ENCODE results near the gene CCPG1.

CCPG1 gene

DNA sequence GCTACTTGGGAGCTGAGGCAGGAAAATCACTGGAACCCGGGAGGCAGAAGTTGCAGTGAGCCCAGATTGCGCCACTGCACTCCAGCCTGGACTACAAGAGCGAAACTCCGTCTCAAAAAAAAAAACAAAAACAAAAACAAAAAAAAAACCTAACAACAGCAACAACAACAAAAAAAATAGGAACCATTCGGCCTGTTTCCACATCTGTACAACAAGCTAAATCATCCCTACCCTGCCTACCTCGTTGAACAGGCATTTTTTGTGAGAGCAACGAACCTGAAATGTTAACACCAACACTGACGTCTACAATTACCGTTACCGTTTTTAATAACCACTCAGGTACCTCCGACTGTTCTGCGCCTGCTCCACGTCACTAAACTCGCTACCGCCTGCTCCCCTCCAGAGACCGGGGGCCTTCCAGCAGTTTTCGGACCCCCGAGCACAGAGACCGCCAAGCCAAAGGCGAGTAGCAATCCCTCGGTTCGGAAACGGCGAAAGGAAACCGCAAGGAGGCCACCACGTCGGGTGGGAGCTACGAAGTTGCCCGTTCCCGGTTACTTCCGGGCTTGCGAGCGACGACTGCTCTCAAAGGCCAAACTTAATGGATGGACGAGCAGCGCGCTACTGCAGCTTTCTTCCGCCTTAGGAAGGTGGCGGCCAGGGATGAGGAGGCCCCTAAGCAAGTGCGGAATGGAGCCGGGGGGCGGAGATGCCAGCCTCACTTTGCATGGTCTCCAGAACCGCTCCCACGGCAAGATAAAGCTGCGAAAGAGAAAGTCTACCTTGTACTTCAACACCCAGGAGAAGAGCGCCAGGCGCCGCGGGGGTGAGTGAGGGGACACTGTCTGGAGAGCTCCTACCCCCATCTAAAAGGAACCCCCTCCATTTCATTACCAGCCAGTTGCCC is 89.3 kb downstream of the CCPG1 start, which contains the start of the genes PIGB and PIGBOS1:
TSS of gene PIGB (plus strand) at position 635 of the 907 bp plus-strand sequence. CDS start at position 664, 29 bp downstream.
TSS of gene PIGBOS1 (minus strand) at position 536 of the 907 bp plus-strand sequence. CDS start 1,331 bp downstream, outside the sequence.
- TF ChIP-seq, protein P1, sequence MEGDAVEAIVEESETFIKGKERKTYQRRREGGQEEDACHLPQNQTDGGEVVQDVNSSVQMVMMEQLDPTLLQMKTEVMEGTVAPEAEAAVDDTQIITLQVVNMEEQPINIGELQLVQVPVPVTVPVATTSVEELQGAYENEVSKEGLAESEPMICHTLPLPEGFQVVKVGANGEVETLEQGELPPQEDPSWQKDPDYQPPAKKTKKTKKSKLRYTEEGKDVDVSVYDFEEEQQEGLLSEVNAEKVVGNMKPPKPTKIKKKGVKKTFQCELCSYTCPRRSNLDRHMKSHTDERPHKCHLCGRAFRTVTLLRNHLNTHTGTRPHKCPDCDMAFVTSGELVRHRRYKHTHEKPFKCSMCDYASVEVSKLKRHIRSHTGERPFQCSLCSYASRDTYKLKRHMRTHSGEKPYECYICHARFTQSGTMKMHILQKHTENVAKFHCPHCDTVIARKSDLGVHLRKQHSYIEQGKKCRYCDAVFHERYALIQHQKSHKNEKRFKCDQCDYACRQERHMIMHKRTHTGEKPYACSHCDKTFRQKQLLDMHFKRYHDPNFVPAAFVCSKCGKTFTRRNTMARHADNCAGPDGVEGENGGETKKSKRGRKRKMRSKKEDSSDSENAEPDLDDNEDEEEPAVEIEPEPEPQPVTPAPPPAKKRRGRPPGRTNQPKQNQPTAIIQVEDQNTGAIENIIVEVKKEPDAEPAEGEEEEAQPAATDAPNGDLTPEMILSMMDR (IDR thresholded peaks at IDR 0.05) = no peak
